GM18520 (cell line): ENCODE results near the gene PEX13.
A peak's percentile ranks its signal among the peaks of the same experiment; 100 is the strongest.
"Not testable (repeated sequence)": the region's sequence is repeated elsewhere in the genome, so short reads cannot be mapped to it uniquely, and the experiment has no call there.

Experiments
- ATAC-seq: cut with Tn5 transposase; IDR thresholded peaks from one replicate; pipeline ENCODE4 v1.9.1; 2021; ENCODE audit not compliant: unreplicated experiment

The PEX13 gene

GRCh38 chr2:61006486-61007105 lies 10.9 kb upstream of the PEX13 start:
- no peak for ATAC-seq

GRCh38 chr2:61009355-61009754 lies 8.2 kb upstream of the PEX13 start:
- ATAC-seq: no peak

DNA sequence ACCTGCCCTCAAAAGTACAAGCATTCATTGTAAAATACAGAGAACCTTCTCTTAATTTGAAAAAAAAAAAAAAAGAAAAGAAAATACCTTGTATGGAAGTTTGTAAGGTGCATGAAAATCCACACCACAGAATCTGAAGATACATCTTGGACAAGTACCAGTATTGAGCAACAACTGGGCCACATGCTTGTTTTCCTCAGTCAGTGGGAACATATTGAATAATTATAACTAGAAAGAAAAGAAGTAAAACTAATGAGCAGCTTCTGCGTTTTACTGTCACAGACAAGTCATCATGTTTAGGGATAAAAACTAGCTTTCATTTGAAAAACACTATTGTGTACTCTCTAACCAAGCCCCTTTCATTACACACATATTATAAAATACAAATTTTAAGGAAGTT lies 5.8 kb upstream of the PEX13 start:
- ATAC-seq: no peak

DNA sequence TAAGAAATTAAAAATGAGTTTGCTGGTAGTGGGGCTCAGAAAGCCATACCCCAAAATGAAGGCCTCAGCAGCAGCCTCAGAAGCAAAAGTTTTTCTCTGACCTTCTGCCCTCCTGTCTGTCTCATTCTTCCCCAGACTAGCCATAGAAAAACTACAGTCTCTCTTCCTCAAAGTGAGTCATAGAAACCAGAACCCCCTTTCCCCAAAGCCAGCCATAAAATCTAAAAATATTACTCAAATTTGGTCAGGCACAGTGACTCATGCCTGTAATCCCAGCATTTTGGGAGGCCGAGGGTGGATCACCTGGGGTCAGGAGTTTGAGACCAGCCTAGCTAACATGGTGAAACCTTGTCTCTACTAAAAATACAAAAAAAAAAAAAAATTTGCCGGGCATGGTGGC lies 5.2 kb upstream of the PEX13 start:
- ATAC-seq: not testable (repeated sequence)

DNA sequence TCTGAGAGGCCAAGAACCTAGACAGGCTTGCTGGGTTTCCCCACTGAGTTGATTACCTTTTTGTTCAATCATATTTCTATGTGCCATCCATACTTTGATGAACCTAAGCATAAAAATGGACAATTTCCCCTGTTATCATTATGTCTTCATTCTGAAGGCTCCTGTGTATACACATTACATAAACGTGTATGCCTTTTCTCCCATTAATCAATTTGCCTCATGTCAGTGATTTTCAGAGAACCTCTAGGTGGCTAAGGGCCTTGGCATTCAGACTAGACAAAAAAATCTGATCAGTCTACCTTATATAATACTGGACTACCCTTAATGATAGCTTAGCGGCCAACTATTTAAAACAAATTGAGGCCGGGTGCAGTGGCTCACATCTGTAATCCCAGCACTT lies 4.1 kb upstream of the PEX13 start:
- ATAC-seq: no peak

DNA sequence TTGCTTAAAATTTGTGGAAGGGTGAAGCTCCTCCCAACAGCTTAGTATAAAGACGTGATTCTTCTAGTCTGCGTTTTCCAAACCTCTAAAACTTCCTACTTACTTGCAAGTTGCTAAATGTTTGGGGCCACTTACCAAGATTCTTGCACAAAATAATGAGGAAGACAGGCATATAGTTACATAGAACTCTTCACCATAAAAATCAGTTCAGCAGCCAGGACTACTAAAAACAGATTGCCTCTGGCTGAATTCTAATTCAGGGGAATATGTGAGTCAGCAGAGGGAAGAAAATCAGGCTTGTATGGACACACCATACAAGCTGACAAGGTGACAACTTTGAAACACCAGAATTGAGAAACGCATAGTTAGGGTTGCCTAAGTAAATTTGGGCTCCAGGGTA lies 2.8 kb upstream of the PEX13 start:
- no peak for ATAC-seq

- no peak for ATAC-seq
Measured at GRCh38 chr2:61015976-61016375, 1.5 kb upstream of the PEX13 start.

- ATAC-seq: no peak
Measured at GRCh38 chr2:61016392-61017002, 1.0 kb upstream of the PEX13 start.

DNA sequence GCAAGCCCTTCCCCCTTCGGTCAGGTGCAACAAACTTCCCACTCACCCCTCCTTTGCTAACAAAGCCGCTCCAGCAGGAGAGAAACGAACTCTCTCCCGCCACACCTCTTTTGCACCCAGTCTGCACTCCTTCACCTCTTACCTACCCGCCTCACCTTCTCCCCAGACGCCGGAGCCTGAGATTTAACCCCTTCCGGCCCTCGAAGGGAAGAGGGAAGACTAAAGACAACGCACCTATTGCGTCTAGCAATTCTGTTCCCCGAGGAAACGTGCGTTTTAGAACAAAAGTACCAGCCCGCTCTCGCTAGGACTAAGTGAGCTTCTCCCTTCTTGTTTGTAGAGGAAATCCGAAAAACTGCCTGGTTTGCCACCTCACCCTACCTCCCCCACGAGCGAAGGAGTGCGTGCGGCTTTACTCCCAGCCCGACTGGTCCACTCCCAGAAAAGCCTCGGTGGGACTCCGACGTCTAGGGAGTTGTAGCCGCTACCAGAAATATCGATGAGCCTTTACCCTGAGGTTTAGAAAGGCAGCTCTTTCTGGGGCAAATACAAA lies 441 bp upstream of the PEX13 start:
- ATAC-seq: peak; percentile 40

GRCh38 chr2:61018318-61018755 lies 817 bp downstream of the PEX13 start:
- ATAC-seq: no peak

- ATAC-seq: no peak
Measured at GRCh38 chr2:61018798-61019197, 1.3 kb downstream of the PEX13 start.

GRCh38 chr2:61021228-61021660 lies 3.7 kb downstream of the PEX13 start:
- ATAC-seq: no peak

GRCh38 chr2:61023670-61024069 lies 6.2 kb downstream of the PEX13 start:
- no peak for ATAC-seq

DNA sequence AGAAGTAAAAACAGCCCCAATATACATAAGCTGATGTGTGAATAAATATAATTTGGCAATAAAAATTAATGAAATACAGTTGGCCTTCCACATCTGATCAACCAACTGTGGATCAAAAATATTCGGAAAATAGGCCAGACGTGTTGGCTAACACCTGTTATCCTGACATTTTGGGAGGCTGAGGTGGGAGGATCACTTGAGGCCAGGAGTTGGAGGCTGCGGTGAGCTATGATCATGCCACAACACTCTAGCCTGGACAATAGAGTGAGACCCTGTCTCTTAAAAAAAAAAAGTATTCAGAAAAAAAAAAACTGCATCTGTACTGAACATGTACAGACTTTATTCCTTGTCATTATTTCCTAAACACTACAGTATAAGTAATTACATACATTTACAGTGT lies 12.0 kb downstream of the PEX13 start:
- ATAC-seq: no peak

GRCh38 chr2:61034592-61034991 lies 17.1 kb downstream of the PEX13 start:
- not testable (repeated sequence) for ATAC-seq

DNA sequence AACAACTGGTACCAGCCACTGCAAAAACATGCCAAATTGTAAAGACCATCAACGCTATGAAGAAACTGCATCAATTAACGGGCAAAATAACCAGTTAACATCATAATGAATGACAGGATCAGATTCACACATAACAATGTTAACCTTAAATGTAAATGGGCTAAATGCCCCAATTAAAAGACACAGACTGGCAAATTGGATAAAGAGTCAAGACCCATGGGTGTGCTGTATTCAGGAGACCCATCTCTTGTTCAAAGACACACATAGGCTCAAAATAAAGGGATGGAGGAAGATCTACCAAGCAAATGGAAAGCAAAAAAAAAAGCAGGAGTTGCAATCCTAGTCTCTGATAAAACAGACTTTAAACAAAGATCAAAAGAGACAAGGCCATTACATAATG lies 19.1 kb downstream of the PEX13 start:
- ATAC-seq: not testable (repeated sequence)

GRCh38 chr2:61042807-61043206 lies 25.3 kb downstream of the PEX13 start:
- ATAC-seq: no peak

DNA sequence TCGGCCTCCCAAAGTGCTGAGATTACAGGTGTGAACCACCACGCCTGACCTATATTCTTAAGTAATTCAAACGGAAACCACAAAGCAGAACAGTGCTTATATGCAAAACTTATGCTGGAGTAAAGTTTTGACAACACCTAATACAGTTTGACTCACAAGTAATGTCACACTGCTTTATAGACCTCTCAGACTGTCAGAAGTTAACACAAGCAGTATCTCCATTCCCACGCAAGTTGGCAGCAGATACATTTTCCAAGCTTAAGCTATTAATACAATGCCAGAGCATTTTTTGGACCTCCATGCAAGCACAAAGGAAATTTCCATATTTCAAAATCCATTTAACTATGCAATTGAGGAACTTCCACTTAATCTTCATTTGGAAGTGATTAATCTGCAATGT lies 27.1 kb downstream of the PEX13 start:
- ATAC-seq: no peak

DNA sequence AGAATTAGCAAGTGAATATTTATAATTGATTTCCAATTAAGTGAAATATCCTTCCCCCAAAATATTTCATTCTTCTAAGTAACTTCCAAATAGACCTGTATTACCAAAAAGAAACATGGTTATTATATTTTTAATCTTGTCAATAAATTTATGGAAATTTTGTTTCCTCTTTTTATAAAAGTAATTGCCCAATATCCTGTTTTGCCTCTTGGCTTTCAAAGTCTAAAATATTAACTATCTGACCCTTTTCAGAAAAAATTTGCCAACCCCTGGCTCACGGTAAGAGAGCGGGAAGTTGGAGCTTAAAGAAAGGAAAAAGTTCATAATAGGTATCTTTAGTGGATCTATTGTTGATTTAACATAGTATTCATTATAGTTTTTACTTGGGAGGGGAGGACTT lies 27.7 kb downstream of the PEX13 start:
- ATAC-seq: no peak

DNA sequence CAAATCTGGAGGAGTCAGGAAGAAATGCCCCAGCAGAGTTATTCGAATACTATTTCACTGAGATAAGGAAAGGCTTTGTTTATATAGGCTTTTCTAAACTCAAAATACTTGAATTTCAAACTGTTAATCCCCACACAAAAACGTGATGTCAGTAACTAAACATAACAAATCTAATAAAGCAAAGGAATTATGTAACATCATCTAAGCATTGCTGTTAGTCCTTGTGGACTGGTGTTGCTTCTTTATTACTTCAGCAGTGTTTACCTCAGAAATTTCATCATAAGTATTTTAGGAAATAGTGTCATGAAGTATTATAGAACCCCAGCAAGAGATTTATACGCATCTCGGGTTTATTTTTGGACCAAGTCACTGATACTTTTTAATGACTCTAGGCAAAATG lies 28.5 kb downstream of the PEX13 start:
- ATAC-seq: no peak

GRCh38 chr2:61055557-61055956 lies 38.0 kb downstream of the PEX13 start:
- no peak for ATAC-seq

- no peak for ATAC-seq
Measured at GRCh38 chr2:61057562-61057961, 40.0 kb downstream of the PEX13 start.

DNA sequence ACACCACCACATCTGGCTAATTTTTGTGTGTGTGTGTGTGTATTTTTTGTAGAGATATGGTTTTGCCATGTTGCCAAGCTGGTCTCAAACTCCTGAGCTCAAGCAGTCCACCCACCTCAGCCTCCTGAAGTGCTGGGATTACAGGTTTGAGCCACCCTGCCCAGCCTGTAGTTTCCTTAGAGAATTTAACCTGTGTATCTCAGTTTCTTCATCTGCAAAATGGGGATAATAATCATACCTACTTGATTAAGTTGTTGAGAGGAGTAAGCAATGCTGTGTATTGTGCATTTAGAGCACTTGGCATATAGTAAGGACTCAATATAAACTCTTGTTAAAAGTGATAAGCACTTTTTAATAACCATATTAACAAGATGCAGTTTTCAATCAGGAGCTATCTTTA lies 41.9 kb downstream of the PEX13 start:
- ATAC-seq: no peak
